Fibroblast of lung (primary cell): ENCODE data around the gene TMTC2. TPM values are rescaled to one million over a fixed set of nuclear protein-coding genes. Genes with fewer than 3 reads are reported as not detected.

Experiments used
- DNase-seq, 2 donors: peaks; one replicate each; pipeline versions ENCODE4 v3.0.0 to v3.0.0-alpha.2; 2010; ENCODE audit warnings: low read depth in 2 of 2
- H2AFZ ChIP-seq: 2 replicates; pipeline ENCODE4 v1.5.1; 2012; ENCODE audit warnings: low read length, control low read depth, inconsistent platforms
- H3K27ac ChIP-seq: 2 replicates; pipeline ENCODE4 v1.5.1; 2011; ENCODE audit warnings: low read length, control low read depth; ENCODE audit not compliant: insufficient read depth
- H3K27me3 ChIP-seq: 2 replicates; pipeline ENCODE4 v1.5.1; 2011; ENCODE audit warnings: mild to moderate bottlenecking, low read length; ENCODE audit not compliant: control insufficient read depth, insufficient read depth
- H3K36me3 ChIP-seq: 2 replicates; pipeline ENCODE4 v1.5.1; 2011; ENCODE audit warnings: low read length; ENCODE audit not compliant: control insufficient read depth, insufficient read depth
- H3K4me1 ChIP-seq: 2 replicates; pipeline ENCODE4 v1.5.1; 2011; ENCODE audit warnings: low read length; ENCODE audit not compliant: control insufficient read depth, insufficient read depth; ENCODE audit errors: extremely low read depth
- H3K4me2 ChIP-seq: 2 replicates; pipeline ENCODE4 v1.5.1; 2011; ENCODE audit warnings: low read length, control low read depth; ENCODE audit not compliant: insufficient read depth; ENCODE audit errors: extremely low read depth
- H3K4me3 ChIP-seq, 4 experiments: fragments of 200-600 bp in 1 of 4; sonication (generic) in 1 of 4; replicated peaks in 1 of 4; 2 replicates each; pipeline ENCODE4 v1.5.1; 2011 to 2016; ENCODE audit warnings: low read length in 4 of 4, low read depth in 3 of 4, mild to moderate bottlenecking in 3 of 4, control low read depth in 2 of 4, inconsistent platforms in 1 of 4, mixed read lengths in 1 of 4; ENCODE audit not compliant: insufficient read depth in 1 of 4; ENCODE audit errors: control extremely low read depth in 1 of 4
- H3K79me2 ChIP-seq: 2 replicates; pipeline ENCODE4 v1.5.1; 2012; ENCODE audit warnings: mild to moderate bottlenecking, low read length, inconsistent platforms; ENCODE audit not compliant: control insufficient read depth, insufficient read depth
- H3K9ac ChIP-seq: 2 replicates; pipeline ENCODE4 v1.5.1; 2011; ENCODE audit warnings: mild to moderate bottlenecking, low read length, control low read depth; ENCODE audit not compliant: insufficient read depth
- H3K9me3 ChIP-seq: 2 replicates; pipeline ENCODE4 v1.5.1; 2012; ENCODE audit warnings: low read depth, low read length; ENCODE audit not compliant: control insufficient read depth, insufficient read depth
- H4K20me1 ChIP-seq: 2 replicates; pipeline ENCODE4 v1.5.1; 2011; ENCODE audit warnings: low read length; ENCODE audit not compliant: control insufficient read depth, insufficient read depth; ENCODE audit errors: extremely low read depth
- EZH2 ChIP-seq: IDR thresholded peaks from 2 replicates; pipeline ENCODE4 v1.5.1; 2012; ENCODE audit warnings: low read length, control low read depth, mild to moderate bottlenecking; ENCODE audit errors: missing control alignments
- polyA plus RNA-seq, 2 donors: library from polyadenylated mRNA; depleted of rRNA in 1 of 2; stranded (reverse) in 1 of 2; unstranded in 1 of 2; fragments of >200 nt; gene quantifications; 2 replicates each; pipeline ENCODE4 v1.2.1, GENCODE V29; 2011 to 2012; ENCODE audit warnings: missing spikeins in 1 of 2
- total RNA-seq: library from RNA; depleted of rRNA; stranded (reverse); fragments of >200 nt; gene quantifications from 2 replicates; pipeline ENCODE4 v1.2.1, GENCODE V29; 2014
- TF ChIP-seq, protein P1 (sequence below), 2 donors: IDR thresholded peaks in 1 of 2; conservative IDR thresholded peaks in 1 of 2; 1 replicate in 1 of 2; 2 replicates in 1 of 2; pipeline ENCODE4 v1.5.1; 2011 to 2012; ENCODE audit warnings: low read length in 2 of 2, control low read depth in 1 of 2, inconsistent platforms in 1 of 2, low read depth in 1 of 2, mild to moderate bottlenecking in 1 of 2

Gene TMTC2
- total and polyA plus RNA-seq, 2 donors (not counting 1 experiment from before 2014, with no cell fraction given), result 3.5 to 9.7 TPM

DNA sequence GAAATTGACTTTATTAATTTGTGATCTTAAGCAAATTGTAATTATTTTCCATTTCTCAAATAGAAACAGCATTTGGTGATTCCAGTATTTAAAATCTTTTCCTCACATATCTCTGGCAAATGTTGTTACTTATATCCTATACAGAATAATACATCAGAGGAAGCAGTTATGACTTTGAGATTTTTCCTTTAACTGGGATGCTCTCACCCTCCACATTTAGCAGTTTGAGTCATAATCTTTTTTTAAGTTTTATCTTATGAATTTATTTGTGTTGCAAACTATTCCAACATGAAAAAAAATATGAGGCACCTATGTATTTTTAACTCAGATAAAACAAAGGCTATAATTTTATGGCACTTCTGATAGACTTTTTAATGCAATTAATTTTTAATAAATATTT is 311.8 kb downstream of the TMTC2 start:
- H3K4me1 ChIP-seq, result no peaks in the 10 kb centered on the region
- H3K79me2 ChIP-seq, result no peaks in the 10 kb centered on the region
- H3K9ac ChIP-seq, result no peak overlapping the region
- H3K36me3 ChIP-seq, result no peaks in the 10 kb centered on the region
- H4K20me1 ChIP-seq, result no peaks in the 10 kb centered on the region
- H3K4me3 ChIP-seq, result no peak overlapping the region
- H2AFZ ChIP-seq, result no peak overlapping the region
- no peak overlapping the region for H3K4me2 ChIP-seq
- no peaks in the 10 kb centered on the region for H3K27me3 ChIP-seq
- TF ChIP-seq EZH2, result no peak
- TF ChIP-seq, protein P1, sequence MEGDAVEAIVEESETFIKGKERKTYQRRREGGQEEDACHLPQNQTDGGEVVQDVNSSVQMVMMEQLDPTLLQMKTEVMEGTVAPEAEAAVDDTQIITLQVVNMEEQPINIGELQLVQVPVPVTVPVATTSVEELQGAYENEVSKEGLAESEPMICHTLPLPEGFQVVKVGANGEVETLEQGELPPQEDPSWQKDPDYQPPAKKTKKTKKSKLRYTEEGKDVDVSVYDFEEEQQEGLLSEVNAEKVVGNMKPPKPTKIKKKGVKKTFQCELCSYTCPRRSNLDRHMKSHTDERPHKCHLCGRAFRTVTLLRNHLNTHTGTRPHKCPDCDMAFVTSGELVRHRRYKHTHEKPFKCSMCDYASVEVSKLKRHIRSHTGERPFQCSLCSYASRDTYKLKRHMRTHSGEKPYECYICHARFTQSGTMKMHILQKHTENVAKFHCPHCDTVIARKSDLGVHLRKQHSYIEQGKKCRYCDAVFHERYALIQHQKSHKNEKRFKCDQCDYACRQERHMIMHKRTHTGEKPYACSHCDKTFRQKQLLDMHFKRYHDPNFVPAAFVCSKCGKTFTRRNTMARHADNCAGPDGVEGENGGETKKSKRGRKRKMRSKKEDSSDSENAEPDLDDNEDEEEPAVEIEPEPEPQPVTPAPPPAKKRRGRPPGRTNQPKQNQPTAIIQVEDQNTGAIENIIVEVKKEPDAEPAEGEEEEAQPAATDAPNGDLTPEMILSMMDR (conservative IDR thresholded peaks at IDR 0.05 in 1 of 2, IDR thresholded peaks at IDR 0.05 in 1 of 2; ENCODE audit: low read depth in 1 of 2, low read length in 2 of 2), result no peak
- no peaks in the 10 kb centered on the region for H3K9me3 ChIP-seq
- DNase-seq, result no peak
- H3K27ac ChIP-seq, result no peak overlapping the region

DNA sequence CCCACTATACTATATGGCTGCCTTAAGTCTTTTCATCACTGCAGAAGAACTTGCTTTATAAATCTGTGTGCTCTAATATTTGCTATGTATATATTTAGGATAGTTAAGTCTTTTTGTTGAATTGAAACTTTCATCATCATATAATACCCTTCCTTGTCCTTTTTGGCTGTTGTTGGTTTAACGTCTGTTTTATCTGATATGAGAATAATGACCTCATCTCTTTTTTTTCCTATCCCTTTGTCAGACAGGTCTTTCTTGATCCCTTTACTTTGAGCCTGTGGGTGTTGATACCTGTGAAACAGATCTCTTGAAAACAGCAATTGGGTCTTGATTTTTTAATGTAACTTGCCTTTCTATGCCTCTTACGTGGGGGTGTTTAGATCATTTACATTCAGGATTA is 316.3 kb downstream of the TMTC2 start:
- Histone ChIP-seq H3K36me3 (no peaks in the 10 kb centered on the region), H3K4me1 (no peaks in the 10 kb centered on the region)
- no peak for TF ChIP-seq EZH2
- TF ChIP-seq, protein P1 (conservative IDR thresholded peaks at IDR 0.05 in 1 of 2, IDR thresholded peaks at IDR 0.05 in 1 of 2; ENCODE audit: low read depth in 1 of 2, low read length in 2 of 2), result no peak

DNA sequence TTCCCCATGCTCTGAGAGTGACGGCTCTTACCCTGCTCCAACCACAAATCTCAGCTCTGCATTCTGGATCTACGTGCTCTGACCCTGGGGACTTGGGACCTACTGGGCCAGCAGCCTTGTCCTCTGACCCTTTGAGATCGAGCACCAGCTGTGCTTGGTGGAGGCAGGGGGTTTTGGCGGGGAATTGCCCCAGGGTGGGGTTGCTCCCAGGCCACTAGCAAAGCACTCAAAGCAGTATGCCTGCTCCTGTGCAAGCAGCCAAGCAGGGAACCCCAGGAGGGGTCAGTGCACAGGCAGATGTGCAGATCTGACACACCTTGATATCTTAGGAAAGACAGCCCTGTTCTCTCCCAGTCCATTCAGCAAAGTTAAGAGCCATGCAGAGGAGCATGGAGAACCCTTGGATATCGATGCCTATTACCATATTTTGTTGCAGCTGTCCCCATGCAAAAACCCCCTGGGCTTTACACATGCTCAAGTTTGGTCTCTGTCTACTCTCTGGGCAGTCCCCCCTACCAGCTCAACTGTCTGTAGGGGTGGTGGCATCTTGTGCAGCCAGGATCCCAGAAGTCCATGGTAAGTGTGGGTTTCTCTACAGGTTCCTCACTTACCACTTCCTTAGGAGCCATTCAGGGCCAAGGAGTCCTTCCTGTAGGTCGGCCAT is 319.0 kb downstream of the TMTC2 start:
- Histone ChIP-seq H3K4me2 (no peak overlapping the region), H4K20me1 (no peaks in the 10 kb centered on the region), H3K27me3 (no peaks in the 10 kb centered on the region), H3K79me2 (no peaks in the 10 kb centered on the region), H3K9me3 (no peaks in the 10 kb centered on the region), H3K4me3 (no peak overlapping the region), H3K36me3 (no peaks in the 10 kb centered on the region), H3K27ac (no peak overlapping the region), H3K4me1 (no peaks in the 10 kb centered on the region), H2AFZ (no peak overlapping the region), H3K9ac (no peak overlapping the region)
- DNase-seq, result no peak
- TF ChIP-seq EZH2, result no peak
- TF ChIP-seq, protein P1 (conservative IDR thresholded peaks at IDR 0.05 in 1 of 2, IDR thresholded peaks at IDR 0.05 in 1 of 2; ENCODE audit: low read depth in 1 of 2, low read length in 2 of 2), result no peak

More for the DNA sequence above, 316.3 kb downstream of the TMTC2 start:
- Histone ChIP-seq H4K20me1 (no peaks in the 10 kb centered on the region), H3K27me3 (no peaks in the 10 kb centered on the region), H3K9ac (no peak overlapping the region), H3K4me3 (no peak overlapping the region), H3K79me2 (no peaks in the 10 kb centered on the region), H3K4me2 (no peak overlapping the region), H3K9me3 (no peaks in the 10 kb centered on the region), H2AFZ (no peak overlapping the region), H3K27ac (no peak overlapping the region)
- no peak for DNase-seq
